Stimulated activated CD4-positive, alpha-beta T cell treated with anti-CD3 and anti-CD28 coated beads, Interleukin-2, amount 100 ng/mL, for 48 hours (primary cell): Measurements from ENCODE around the gene ERBB3.
"Not testable (repeated sequence)": the region's sequence is repeated elsewhere in the genome, so short reads cannot be mapped to it uniquely, and the experiment has no call there.

Experiments
- DNase-seq, 2 donors: peaks; one replicate each; pipeline ENCODE4 v3.0.0-alpha.2; 2020

Gene ERBB3

GRCh38 chr12:56079723-56080555, at the start of gene ERBB3:
Gene ERBB3 (plus strand): TSS chr12:56080165. CDS start chr12:56080301, 136 bp downstream.
- peak; percentile 55 to 62 for DNase-seq

GRCh38 chr12:56031987-56032386, 48.0 kb upstream of the ERBB3 start:
- no peak for DNase-seq

DNA sequence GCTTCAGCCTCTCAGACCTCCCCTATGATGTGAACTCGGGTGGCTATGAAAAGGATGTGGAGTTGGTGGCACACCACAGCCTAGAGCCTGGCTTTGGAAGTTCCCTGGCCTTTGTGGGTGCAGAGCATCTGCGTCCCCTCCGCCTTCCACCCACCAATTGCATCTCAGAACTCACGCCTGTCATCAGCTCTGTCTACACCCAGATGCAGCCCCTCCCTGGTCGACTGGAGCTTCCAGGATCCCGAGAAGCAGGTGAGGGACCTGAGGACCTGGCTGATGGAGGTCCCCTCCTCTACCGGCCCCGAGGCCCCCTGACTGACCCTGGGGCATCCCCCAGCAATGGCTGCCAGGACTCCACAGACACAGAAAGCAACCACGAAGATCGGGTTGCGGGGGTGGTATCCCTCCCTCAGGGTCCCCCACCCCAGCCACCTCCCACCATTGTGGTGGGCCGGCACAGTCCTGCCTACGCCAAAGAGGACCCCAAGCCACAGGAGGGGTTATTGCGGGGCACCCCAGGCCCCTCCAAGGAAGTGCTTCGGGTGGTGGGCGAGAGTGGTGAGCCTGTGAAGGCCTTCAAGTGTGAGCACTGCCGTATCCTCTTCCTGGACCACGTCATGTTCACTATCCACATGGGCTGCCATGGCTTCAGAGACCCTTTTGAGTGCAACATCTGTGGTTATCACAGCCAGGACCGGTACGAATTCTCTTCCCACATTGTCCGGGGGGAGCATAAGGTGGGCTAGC, 45.2 kb upstream of the ERBB3 start:
- no peak for DNase-seq

GRCh38 chr12:56037161-56037560, 42.8 kb upstream of the ERBB3 start:
- no peak for DNase-seq

GRCh38 chr12:56038022-56038655, 41.8 kb upstream of the ERBB3 start:
- DNase-seq = no peak

DNA sequence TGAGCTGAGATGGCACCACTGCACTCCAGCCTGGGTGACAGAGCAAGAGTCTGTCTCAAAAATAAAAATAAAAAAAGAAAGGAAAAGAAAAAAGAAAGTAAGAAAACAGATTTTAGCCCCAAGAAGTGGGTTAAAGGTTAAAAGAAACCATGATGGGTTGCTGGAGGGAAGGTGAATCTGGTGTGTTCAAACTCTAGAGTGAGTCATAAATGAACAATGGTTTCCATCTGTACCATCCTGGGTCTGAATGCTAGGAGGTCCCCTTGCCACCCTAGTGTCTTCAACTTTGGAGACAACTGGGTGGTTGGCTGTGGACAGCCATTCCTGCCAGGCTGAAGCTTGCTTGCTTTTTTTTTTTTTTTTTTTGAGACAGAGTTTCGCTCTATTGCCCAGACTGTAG, 39.8 kb upstream of the ERBB3 start:
- DNase-seq = no peak

DNA sequence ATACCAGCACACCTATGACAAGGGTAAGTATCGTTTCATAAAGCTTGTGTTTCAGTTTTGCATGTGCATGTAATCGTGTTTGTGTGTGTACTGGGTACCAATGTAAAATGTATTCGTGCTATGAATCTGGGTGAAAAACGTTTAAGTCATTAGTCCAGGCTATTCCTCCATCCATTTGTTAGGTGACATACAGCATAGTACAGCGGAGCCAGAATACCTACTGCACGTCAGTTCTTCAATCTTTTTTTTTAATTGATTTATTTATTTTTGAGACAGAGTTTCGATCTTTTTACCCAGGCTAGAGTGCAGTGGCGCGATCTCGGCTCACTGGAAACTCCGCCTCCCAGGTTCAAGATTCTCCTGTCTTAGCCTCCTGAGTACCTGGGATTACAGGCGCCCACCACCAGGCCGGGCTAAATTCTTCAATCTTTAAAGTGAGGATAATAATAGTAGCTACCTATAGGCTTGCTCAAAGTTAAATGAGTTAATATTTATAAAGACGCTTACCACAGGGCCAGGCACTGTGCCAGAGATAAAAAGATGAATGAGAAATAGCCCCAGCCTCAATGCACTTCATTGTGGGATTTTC, 38.9 kb upstream of the ERBB3 start:
- DNase-seq = peak in 1 of 2 donors; percentile 10

- DNase-seq = peak; percentile 81 to 85
Observed at GRCh38 chr12:56041552-56042429, 38.2 kb upstream of the ERBB3 start, which contains the start of gene RPS26. Gene RPS26 (plus strand): TSS chr12:56041918. CDS start chr12:56042167, 249 bp downstream.

- DNase-seq = not testable (repeated sequence)
Observed at GRCh38 chr12:56042430-56042813, 37.5 kb upstream of the ERBB3 start.

DNA sequence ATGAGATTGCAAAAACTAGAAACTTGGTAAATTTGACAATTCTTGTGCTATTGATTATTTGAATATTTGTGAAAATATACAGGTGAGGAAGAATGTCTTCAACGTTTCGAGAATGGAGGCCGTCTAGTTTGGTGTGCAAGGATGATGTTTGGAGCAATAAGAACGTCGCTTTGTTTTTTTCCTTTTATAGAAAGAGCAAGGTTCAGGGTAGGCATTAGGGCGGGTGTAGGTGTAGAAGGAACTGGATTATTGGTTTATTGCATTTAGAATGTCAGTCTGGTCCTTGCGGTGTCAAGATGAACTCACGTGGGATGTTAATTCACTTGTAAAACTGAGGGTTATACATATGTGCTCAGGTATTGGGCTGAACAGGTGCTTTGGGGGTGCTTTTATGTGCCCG, 37.1 kb upstream of the ERBB3 start:
- no peak for DNase-seq

DNA sequence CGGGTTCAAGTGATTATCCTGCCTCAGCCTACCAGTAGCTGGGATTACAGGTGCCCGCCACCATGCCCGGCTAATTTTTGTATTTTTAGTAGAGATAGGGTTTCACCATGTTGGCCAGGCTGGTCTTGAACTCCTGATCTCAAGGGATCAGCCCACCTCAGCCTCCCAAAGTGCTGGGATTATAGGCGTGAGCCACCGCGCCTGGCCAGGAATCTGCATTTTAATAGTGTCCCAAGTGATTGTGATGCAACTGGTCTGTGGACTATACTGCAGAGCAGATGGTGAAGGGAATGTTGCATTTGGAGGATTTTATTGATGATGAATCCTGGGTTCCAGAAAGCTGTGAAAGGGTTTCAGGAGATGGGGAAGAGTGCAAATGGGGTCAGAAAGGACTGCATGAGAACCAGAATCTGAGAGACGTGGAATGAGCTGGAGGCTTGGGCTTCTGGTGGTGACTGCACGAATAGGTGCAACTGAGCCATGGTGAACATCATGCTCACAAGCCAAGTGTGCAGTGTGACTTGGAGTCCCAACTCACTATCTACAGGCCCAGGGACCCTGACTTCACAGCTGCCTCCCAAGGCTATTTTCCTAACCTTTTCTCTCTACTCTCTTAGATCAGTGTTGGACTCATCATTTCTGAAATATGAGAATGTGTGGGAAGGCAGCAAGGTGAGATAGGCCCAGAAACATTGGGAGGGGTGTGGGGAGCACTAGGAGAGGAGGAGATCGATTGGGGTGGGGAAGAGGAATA, 33.8 kb upstream of the ERBB3 start:
- no peak for DNase-seq

- no peak for DNase-seq
Observed at GRCh38 chr12:56053407-56053893, 26.5 kb upstream of the ERBB3 start.

DNA sequence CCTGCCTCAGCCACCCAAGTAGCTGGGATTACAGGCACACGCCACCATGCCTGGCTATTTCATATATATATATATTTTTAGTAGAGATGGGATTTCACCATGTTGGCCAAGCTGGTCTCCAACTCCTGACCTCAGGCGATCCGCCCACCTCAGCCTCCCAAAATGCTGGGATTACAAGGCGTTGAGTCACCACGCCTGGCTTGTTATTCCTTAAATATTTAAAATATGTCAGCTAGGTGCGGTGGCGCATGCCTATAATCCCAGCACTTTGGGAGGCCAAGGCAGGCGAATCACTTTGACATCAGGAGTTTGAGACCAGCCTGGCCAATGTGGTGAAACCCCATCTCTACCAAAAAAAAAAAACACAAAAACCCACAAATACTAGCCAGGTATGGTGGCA, 20.0 kb upstream of the ERBB3 start:
- DNase-seq = not testable (repeated sequence)

DNA sequence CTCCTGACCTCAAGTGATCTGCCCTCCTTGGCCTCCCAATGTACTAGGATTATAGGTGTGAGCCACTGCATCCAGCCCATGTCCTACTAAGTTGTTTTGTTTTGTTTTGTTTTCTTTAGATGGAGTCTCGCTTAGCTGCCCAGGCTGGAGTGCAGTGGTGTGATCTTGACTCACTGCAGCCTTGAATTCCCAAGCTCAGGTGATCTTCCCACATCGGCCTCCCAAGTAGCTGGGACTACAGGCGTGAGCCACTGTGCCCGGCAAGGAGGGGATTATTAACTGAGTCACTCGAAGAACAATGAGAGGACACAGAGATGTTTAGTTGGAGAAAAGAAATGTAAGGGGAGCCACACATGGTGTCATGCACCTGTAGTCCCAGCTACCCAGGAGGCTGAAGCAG, 18.0 kb upstream of the ERBB3 start:
- DNase-seq = no peak

DNA sequence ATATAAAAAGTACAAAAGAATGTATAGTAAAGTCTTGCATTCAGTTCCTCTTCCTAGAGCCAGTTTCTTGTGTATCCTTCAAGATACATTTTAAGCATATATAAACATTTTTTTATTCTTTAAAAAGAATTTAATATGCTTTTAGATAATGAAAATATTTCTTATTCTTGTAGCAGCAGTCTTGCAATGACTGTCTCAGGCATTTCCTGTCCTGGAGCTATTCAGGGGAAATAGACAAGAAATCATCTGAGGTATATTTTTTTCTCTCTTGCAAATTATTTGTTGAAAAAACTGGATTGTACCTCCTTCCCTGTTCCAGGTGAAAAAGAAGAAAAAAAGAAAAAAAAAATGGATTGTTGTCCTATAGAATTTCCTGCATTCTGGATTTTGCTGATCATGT, 17.0 kb upstream of the ERBB3 start:
- DNase-seq = no peak

DNA sequence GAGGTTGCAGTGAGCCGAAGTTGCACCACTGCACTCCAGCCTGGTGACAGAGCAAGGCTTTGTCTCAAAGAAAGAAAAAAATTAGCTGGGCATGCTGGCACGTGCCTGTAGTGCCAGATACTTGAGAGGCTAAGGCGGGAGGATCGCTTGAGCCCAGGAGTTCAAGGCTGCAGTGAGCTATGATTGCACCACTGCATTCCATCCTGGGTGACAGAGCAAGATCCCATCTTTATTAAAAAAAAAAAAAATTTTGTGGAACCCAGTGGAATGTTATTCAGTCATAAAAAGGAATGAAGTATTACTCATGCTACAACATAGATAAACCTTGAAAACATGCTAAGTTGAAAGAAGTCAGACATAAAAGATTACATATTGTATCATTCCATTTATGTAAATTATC, 8.3 kb upstream of the ERBB3 start:
- DNase-seq = no peak

- DNase-seq = no peak
Observed at GRCh38 chr12:56074396-56074795, 5.6 kb upstream of the ERBB3 start.

DNA sequence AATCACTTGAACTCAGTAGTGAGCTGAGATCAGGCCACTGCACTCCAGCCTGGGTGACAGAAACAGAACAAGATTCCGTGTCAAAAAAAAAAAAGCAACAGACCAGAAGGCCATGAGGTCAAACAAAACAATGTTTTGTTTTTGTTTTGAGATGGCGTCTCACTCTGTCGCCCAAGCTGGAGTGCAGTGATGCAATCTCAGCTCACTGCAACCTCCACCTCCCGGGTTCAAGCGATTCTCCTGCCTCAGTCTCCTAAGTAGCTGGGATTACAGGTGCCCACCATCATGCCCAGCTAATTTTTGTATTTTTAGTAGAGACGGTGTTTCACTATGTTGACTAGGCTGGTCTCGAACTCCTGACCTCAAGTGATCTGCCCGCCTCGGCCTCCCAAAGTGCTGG, 2.0 kb upstream of the ERBB3 start:
- DNase-seq = not testable (repeated sequence)

GRCh38 chr12:56078427-56078826, 1.5 kb upstream of the ERBB3 start:
- DNase-seq = no peak

GRCh38 chr12:56078931-56079722, 838 bp upstream of the ERBB3 start:
- DNase-seq = peak; percentile 51 to 54
